HG03439 (cell line): ENCODE measurements around the gene HK3.

Experiments used
- ATAC-seq: cut with Tn5 transposase; IDR thresholded peaks from one replicate; pipeline ENCODE4 v1.9.1; 2021; ENCODE audit warnings: mild to moderate bottlenecking, moderate library complexity; ENCODE audit not compliant: unreplicated experiment

Gene HK3

DNA sequence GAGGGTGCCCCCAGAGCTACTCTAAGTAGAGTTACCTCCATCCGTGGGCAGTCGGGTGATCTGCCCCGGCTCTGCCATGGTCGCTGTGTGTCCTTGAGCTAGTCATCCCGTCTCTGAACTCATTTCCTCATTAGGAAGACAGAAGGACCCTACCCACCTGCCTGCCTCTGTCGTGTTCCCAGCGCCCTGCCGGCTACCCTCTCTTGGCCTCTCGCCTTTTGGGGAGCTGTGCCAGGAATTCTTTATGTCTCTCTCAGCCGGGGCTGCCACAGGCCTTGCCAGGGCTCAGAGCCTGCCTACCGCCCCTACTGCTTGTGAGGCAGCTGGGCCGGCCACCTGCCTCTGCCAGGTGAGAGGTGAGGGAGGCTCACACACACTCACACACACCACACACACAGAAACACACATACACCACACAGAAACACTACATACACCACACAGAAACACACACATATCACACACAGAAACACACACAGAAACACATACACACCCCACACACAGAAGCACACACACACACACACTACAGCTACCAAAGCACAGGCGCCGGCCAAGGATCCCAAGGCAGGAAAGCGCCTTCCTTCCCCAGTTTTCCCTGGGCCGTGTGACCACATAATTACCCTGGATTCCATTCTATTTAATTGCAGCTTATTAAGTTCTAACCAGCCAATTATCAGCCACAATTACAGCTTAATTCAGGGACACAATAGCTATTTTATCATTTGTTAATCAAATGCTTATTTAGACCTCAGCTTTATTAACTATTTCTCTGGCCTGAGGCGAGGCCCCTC, 47.1 kb downstream of the HK3 start:
- ATAC-seq, result no peak

DNA sequence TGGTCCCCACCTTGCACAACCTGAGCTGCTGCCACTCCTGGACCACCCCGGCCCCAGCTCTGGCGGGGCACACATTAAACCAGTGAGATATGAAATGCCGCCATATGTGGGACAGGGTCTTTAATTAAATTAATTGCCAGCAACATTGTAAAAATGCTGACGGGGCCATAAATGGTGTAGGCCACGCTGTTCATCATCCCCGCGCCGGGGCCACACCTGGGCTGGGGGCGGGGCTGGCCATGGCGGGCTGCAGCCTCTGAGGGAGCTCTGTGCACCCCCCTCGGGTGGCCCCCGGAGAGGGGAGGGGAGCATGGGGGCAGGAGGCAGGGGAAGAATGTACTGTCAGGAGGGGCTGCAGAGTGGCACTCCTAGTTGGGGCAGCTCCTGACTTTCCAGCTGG, 47.8 kb downstream of the HK3 start:
- no peak for ATAC-seq

DNA sequence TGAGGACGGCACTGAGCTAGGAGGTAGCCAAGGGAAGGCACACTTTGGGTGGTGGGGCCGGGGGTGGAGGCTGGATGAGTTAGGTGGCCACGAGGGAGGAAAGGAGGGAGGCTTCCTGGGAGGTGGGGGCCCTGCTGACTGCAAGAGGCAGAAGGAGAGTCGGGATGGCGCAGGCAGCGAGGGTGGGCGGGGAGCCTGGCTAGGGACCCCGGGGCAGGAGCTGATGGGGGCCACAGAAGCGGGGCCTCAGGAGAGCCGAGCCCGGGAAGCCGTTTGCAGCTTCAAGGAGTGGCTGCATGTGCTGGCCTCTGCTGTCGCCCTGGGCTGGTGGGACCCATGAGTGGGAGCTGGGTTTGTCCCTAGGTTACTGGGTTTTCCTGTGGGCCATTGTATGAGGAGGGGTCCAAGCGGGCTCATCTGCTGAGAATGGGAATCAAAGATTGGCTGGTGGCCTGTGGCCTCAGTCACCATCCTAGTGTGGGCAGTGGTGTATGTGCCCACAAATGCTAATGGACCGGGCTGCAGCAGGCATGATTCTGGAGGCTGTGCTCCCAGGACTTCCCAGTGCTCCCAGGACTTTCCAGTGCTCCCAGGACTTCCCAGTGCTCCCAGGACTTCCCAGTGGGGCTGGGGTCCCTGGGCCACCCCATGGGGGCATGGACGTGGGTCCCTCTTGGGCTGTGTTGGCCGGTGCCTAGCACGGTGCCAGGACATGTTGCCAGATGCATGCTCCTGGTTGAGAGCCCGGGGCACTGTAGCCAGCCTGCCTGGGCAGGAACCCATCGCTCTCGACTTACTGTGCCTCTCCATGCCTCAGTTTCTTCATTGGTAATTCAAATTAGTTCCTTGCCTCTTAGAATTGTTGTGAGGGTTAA, 48.5 kb downstream of the HK3 start:
- no peak for ATAC-seq

DNA sequence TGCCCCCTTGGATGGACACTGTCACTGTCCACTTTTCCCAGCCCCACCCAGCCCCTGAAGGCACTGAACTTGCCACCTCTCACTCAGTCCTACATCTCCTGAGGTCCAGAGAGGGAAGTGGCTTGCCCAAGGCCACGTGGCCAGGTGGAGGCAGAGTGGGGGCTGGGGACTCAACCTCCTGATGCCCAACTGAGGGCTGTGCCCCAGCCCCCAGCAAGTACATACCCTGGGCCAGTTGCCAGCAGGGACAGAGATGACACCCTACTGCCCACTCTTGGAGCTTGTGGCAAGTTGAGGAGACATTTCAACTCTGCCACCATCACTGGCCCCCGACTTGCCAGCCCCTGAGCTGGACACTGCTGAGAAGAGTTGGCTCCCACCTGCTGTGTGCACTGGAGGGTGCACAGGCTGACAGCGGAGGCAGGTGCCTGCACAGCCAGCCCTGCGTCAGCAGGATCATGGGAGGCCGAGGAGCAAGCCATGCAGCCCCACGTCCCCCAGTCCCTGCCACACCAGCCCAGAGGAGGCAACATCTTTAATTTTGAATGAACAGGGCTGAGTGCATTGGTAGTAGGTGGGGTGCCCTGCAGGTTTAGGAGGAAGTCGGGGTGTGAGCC, 49.4 kb downstream of the HK3 start:
- no peak for ATAC-seq

DNA sequence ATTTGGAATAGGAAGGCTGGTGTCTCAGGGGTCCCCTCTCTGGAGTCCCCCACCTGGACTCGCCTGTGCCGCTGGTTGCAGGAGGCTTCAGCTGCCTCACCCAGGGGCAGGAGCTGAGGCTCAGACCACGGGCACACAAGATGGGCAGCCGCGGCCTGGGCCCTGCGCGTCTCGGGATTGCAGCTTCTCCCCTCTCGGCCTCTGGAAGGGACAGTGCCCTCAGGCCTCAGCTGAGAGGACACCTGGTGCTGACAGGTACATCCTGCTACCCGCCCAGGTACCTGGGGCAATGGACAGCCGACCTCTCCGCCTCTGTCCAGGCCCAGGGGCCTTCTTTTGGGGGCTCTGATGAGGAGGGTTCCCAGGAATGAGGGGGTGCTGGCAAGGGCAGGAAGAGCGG, 50.5 kb downstream of the HK3 start:
- no peak for ATAC-seq

DNA sequence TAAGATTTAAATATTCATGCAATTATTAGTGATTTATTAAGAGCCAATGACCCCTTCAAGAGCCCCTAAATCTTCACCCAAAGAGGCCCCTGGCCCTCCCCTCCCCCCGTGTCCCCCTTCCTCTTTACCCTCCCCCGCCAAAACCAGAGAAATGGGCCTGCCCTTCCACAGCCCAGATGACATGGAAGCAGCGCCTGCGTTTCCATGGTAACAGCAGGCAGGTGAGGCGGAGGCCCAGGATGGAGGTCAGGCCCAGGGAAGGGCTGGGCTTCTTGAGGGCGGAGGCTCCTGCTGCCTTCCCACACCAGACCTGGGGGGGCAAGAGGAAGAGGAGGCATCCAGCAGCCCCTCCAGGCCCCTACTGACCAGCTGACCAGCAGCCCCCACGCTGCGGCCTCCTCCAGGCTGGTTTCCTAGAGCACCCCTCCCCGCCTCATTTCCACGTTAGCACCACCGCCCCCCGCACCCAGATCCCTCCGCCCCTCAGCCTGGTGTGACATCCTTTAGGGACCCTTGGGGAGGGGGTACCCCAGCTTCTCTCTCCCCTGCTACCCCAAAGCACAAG, 51.3 kb downstream of the HK3 start:
- ATAC-seq, result no peak

DNA sequence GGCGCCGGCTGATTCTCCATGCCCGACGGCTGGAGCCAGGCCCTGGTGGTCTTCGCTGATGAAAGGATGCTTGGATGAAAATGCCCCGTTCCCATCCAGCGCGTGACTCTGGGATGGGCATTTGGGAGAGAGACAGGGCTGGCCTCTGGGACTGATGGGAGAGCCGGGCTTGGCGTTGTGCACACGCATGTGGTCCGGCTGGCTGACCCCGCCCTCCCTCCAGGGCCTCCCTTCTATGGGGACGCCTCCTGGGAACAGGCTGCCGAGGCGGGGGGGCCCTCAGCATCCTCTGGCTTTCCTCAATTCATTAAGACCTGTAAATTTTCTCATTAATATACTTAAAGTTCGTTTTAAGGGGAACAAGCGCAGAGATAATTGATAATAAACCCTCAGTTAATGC, 52.0 kb downstream of the HK3 start:
- no peak for ATAC-seq

DNA sequence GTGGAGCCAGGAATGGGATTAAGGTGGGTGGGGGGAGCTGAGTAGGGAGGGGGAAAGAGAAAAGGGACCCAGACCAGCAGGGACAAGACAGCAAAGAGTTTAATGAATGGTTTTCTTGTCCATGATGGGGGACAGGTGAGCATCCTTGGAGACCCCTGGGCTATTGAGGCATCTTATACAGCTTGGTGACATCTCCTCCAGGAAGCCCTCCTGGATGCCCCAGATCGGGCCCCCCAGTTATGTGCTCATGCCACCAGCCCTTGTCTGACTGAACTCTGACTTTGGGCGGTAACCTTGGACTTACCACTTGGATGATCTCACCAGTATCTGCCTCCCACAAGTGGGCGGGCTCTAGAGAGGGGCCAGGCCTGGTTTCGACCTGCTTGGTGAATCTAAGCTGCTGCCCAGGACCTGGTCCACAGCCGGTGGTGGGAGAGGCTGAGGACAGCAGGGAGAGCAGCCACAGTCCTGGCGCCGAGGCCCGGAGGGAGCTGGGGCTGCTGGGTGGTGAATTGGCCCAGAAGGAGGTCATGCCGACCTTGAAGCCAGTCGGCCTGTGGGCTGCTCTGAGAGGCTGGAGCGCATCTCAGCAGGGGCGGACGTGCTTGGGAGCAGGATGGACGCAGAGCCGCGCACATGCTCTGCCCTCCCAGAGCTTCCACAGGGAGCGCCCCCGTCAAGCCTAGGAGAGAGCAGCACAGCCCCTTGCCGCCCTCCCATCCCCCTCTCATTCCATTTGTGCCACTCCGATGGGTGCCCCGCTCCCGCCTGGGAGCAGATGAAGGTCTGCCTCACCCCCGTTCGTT, 52.6 kb downstream of the HK3 start:
- ATAC-seq, result no peak

DNA sequence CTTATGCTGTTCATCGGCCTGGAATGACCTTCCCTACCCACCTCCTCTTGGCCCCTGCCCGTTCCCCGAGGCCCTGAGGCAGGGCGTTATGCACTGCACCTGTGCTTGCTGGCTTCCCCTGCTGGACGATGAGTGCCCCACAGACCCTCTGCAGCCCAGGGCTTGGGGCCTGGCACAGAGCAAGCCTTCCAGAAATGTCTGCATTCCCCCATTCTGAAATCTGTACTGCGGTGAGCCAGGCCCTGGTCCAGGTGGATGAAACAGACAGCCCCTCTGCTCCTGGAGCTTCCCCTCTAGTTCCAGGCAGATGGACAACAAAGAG, 53.8 kb downstream of the HK3 start:
- ATAC-seq, result no peak

DNA sequence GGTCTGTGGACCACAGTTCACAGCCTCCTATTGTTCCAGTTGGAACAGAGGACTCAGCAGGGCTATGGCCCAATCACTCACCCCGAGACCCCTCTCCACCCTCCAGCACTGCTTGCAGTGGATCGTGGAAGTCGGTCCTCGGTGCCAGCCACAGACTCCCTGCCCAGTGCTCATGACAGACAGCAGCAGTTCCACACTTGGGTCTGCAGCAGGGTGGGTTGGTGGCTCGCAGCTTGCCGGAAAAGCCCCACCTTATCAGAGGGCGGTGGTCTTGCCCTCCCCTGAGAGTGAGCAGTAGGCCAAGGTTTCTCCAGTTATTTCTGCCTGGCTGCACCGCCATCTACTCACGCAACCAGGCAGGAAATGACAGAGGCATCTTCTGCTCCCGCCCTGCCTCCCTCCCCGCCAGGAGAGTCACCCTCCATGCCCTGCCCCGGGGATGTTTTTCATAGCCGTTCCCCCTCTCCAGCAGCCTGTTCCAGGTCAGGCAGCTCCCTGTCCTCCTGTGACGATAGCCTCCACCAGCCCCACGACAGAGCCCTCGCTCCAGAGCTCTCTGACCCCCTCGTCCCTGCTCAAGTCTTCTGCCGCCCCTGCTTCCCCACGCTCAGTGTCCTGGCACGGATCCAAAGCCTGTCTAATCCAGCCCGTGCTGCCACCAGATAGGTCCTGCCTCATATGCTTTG, 54.3 kb downstream of the HK3 start:
- no peak for ATAC-seq

DNA sequence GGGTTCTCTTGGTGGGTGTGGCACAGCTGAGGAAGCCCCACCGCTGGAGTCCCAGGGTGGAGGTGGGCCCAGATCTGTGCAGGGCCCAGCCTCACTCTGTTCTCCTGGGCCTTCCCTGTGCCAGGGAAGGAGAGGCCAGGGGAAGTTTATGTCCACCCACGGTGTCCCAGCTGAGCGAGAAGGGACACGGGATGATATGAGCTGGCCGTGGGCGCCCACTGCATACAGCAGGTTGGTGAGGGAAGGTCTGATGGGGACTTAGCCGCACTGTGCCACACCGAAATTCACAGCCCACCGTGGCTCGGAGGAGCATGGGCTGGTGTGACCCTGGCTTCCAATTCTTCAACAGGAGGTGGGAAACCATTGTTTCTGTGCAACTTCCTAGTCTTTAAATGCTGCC, 54.9 kb downstream of the HK3 start:
- ATAC-seq, result no peak

DNA sequence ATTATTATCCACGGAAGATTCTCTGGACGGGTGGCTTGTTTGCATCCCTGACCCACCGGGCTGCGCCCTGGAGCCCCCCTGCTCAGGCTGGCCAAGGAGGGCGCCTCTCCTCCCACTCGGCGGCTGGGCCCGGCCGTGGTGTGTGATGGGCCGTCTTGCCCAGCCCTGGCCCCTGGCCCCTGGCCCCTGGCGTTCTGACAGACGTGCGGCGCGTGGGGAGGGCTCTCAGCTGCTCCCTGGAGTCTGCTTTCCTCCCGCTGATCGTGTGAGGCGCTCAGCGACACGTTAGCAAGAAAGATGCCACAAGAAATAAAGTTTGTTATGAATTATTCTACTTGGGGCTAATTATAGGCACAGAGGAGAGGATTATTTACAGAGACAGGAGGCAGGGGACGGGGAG, 55.5 kb downstream of the HK3 start:
- ATAC-seq, result no peak

DNA sequence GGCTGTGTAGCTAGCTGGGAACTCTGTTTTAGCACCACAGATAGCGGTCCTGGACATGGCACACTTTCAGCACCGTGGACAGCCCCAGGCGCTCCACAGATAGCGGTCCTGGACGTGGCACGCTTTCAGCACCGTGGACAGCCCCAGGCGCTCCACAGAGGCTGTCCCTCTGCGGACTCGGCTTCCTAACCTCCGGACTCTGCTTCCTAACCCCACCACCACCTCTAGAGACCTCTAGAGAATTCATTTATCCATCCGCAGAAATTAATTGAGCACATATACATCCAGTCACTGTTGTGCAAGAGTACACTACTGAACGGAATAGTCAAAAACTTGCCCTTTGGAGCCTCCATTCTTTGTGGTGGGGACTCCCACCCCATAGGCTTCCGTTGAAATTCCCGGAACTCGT, 61.4 kb downstream of the HK3 start:
- ATAC-seq, result no peak

DNA sequence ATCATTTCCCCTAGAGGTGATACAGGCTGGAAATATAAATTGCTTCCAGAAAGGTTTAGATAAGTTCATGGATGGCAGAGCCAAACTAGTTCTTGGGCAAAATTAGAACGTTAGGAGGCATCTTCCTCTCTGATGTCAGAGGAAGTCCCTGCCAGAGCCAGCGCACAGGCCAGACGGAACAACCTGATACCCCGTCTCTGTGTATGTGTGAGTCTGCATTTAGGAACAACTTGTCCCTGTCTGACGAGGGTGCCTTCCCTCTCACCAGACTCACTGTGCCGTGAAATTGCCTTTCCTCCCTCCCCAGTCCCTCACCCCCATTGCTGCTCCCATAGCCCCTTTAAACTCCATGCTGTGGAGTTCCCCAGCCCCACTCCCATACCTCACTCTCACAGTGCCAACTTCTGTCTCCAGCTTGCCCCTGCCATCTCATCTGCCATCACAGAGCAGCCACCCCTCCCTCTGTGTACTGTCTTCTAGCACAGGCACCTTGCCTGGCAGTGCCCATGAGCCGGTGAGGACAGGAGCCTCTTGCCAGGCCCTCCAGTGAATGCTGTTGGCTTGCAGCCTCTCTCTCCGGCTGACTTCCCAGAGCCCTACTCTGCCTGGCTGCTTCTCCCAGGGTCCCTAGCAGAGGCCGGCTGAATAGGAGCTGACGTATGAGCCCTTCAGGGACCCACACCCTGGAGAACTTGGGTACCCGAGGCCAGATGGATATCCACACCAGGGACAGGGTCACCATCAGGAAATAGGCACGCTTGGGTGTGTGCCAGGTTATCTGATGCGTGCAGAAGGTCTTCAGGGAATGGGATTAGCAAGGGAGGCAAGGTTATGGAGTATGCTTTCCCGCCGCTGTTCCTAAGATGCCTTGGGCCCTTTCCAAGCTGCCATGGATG, 62.1 kb downstream of the HK3 start:
- ATAC-seq, result no peak

DNA sequence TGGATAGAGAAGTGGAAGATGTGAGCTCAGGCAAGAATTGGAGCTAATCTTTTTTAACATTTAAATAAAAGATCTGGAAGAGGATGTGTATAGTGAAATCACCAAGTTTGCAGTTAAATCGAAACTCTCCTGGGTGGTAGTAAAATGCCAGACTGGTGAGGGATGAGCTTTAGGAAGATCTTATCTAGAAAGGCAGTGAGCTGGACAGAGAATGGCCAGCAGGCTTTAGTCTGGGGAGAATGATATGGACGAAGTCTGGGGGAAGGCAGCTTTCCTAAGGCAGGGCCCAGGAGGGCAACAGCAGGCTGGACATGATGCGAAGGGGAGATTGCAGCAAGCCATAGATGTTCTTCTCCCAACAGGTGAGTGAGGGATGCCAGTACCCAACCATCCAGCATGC, 63.2 kb downstream of the HK3 start:
- no peak for ATAC-seq

DNA sequence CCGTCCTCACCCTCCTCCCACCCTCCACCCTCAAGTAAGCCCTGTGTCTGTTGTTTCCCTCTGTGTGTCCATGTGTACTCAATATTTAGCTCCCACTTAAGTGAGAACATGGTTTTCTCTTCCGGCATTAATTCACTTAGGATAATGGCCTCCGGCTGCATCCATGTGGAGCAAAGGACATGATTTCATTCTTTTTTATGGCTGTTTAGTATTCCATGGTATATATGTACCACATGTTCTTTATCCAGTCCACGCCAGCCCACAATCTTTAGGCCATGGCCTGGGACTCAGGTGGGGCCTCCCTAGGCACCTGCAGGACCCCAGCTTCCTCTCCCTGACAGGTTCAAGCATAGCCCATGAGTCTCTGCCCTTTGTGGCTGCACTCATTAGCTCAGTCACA, 65.9 kb downstream of the HK3 start:
- no peak for ATAC-seq

DNA sequence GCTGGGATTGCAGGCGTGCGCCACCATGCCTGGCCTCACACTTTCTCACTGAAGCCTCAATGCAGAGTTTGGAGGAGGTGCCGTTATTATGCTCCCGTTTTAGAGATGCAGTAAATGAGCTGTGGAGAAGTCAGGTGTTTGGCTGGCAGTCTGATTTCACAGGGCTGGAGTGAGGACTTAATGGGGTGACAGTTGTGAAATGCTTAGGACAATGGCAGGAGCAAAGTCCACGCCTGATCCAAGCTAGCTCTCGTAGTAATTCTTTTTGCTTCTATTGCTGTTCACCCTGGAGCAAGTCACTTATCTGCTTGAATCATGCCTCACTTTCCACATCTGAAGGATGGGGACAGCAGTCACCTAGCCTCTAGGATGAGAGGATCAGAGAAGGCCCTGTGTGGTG, 67.0 kb downstream of the HK3 start:
- no peak for ATAC-seq

DNA sequence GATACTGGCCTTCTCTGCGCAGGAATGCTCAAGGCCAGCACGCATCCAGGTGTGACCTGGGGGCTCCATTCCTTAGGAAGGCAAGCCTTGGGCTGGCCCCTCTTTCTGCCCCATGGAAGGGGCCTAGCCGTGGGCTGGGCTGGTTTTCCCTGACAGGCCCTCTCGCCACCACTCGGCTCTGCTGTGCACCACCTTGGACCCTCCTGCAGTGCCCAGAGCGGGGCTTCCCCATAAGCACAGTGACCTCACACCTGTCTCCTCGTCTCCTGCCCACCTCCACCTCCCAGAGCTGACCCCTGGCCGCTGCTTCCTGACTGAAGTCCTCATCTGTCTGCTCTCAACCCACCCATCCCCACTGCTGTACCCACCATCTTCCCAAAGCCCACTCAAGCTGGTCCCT, 67.7 kb downstream of the HK3 start:
- ATAC-seq, result no peak

DNA sequence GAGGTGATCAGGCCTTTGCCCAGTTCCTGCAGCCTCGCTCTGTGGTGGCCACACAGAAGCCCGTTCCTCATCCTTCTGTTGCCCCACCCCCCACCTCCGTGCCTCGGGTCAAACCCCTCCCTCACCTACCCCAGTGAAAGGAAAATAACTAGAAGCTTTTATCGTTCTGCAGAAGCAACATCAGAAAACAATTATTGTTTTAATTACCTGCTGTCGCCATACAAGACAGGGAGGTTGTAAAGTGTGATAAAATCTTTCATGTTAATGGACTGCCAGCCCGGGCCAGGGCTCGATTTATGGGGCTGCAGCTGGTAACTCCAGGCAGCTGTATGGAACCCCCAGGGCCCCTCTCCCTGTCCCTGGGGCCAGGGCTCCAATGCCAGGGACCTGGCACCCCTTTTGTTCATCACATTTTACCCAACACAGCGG, 68.1 kb downstream of the HK3 start:
- ATAC-seq, result no peak
